ENCODE measurements around the gene HOXB3. TPM values are rescaled to one million over a fixed set of nuclear protein-coding genes. Genes with fewer than 3 reads are reported as not detected.

HOXB3 gene
- total and polyA plus RNA-seq, 2 of the 4 experiments (the other 2 are of a cell fraction) = 6.3 to 59.6 TPM

- Histone ChIP-seq H3K9me3 (ENCODE audit: control insufficient read depth, insufficient read depth, low read length) (no peaks in the 10 kb centered on the region), H4K91ac (ENCODE audit: insufficient read depth, low read depth, low read length) (no peak overlapping the region)
- no CpG with 5 or more reads among the region's 5 CpGs for WGBS, 2 experiments (ENCODE audit: extremely low coverage in 2 of 2, insufficient read length in 1 of 2)
Observed at GRCh38 chr17:48503747-48504146, 86.3 kb downstream of the HOXB3 start.

More at GRCh38 chr17:48503747-48504146, 86.3 kb downstream of the HOXB3 start:
- ATAC-seq (ENCODE audit: low read depth) = peak; percentile 85
- Histone ChIP-seq H2BK15ac (ENCODE audit: low read depth, low read length) (no peak overlapping the region), H2AFZ (replicated peaks; ENCODE audit: low read length, poor library complexity) (no peak overlapping the region), H4K5ac (ENCODE audit: low read depth, low read length) (no peak overlapping the region), H3K4me3 (ENCODE audit: insufficient read depth, low read depth, low read length) (no peak overlapping the region), H3K23ac (ENCODE audit: low read depth, low read length) (no peak overlapping the region), H3K27me3 (ENCODE audit: control insufficient read depth, insufficient read depth, low read length) (no peaks in the 10 kb centered on the region), H3K9ac (ENCODE audit: low read depth, low read length) (no peak overlapping the region), H3K4me1 (ENCODE audit: control insufficient read depth, insufficient read depth, low read length) (peaks cover 29% of the 10 kb centered on the region), H2AK5ac (ENCODE audit: low read depth, low read length) (no peak overlapping the region), H2BK120ac (ENCODE audit: low read depth, low read length) (no peak overlapping the region), H2BK5ac (ENCODE audit: low read depth, low read length, poor library complexity, severe bottlenecking) (no peak overlapping the region), H2AK9ac (replicated peaks; ENCODE audit: low read depth, low read length, poor library complexity) (no peak overlapping the region), H3K9me1 (ENCODE audit: insufficient read depth, low read length) (peaks cover 16% of the 10 kb centered on the region; the same call in 1 of the 2 replicates), H2BK20ac (ENCODE audit: low read depth, low read length) (no peak overlapping the region), H3K36me3 (ENCODE audit: control insufficient read depth, insufficient read depth, low read length) (no peaks in the 10 kb centered on the region), H3K4ac (ENCODE audit: low read depth, low read length) (no peak overlapping the region), H4K20me1 (ENCODE audit: insufficient read depth, low read length) (no peaks in the 10 kb centered on the region), H3K56ac (ENCODE audit: extremely low read depth, insufficient read depth, low read length) (no peak overlapping the region), H3K4me2 (ENCODE audit: low read depth, low read length) (no peak overlapping the region), H3K18ac (ENCODE audit: low read depth, low read length) (no peak overlapping the region), H3K14ac (replicated peaks; ENCODE audit: low read depth, low read length) (no peak overlapping the region), H3K79me1 (ENCODE audit: low read depth in 1 of 2, low read length in 2 of 2) (peaks cover 0 to 7% of the 10 kb centered on the region in 2 experiments; a peak in 2 of 4 replicates), H3K27ac (ENCODE audit: insufficient read depth, low read length) (peak overlapping the region; percentile 32; the same call in 1 of the 2 replicates), H4K8ac (ENCODE audit: low read depth in 2 of 2, low read length in 2 of 2) (no peak overlapping the region)
- no TSS peak for BruUV-seq (replicated peaks)
- peak; percentile 94 for DNase-seq
- no peak for TF ChIP-seq RAD21 (IDR thresholded peaks at IDR 0.05; ENCODE audit: low read length)
- TF ChIP-seq BHLHE40 (IDR thresholded peaks at IDR 0.05; ENCODE audit: low read depth, low read length) = 0 out of 2 replicates have a peak, but pooled peaks have one; percentile 14
- dilution Hi-C loops (cut with HindIII; ENCODE audit: low sequenced_read_pairs, unreplicated experiment) (no loop called here), intact Hi-C loops (cut with micrococcal nuclease) (loop anchor here (1.0 kb wide), 1 partner anchor 38 kb away; no protein-coding TSS in a partner anchor), in situ Hi-C loops (cut with MboI; ENCODE audit: low sequenced_read_pairs) (no loop called here)
- ChIA-PET CTCF (interaction anchor here (1.0 to 2.0 kb wide), 3 partner anchors 8 to 19 kb away, joined by 3 to 6 read pairs (median 4); no protein-coding TSS in a partner anchor), POLR2A (ENCODE audit: unreplicated experiment) (interaction anchor here (0.9 to 1.3 kb wide), 2 partner anchors 37 to 89 kb away, joined by 3 to 4 read pairs; no protein-coding TSS in a partner anchor)
